Neural progenitor cell (in vitro differentiated cells): ENCODE measurements around the gene TMEM263.

ENCODE experiments used
- CTCF ChIP-seq: fragments of 200-600 bp; sonication (generic); IDR thresholded peaks from 2 replicates; pipeline ENCODE4 v1.5.1; 2017; ENCODE audit warnings: antibody characterized with exemption, mild to moderate bottlenecking
- EZH2 ChIP-seq: fragments of 200-600 bp; sonication (generic); IDR thresholded peaks from 2 replicates; pipeline ENCODE4 v1.6.1; 2017; ENCODE audit warnings: antibody characterized with exemption, mild to moderate bottlenecking, moderate library complexity
- EZH2phosphoT487 ChIP-seq: fragments of 200-600 bp; sonication (generic); IDR thresholded peaks from 2 replicates; pipeline ENCODE4 v1.6.1; 2017; ENCODE audit warnings: antibody characterized with exemption

- TF ChIP-seq CTCF (no peak), EZH2 (no peak), EZH2phosphoT487 (no peak)
Observed at GRCh38 chr12:106980944-106981343, 25.2 kb downstream of the TMEM263 start.
